Esophagus (tissue), 2 donors: ENCODE data around the gene MRPL2. TPM values are rescaled to one million over a fixed set of nuclear protein-coding genes. Genes with fewer than 3 reads are reported as not detected.

Experiments used
- H3K27ac ChIP-seq, 2 donors: one replicate each; pipeline ENCODE4 v1.5.1; 2013; ENCODE audit warnings: low read depth in 2 of 2, mild to moderate bottlenecking in 2 of 2, inconsistent platforms in 1 of 2, low read length in 1 of 2, moderate library complexity in 1 of 2
- H3K27me3 ChIP-seq, 2 donors: one replicate each; pipeline ENCODE4 v1.6.1; 2013; ENCODE audit warnings: low read length in 2 of 2, control low read depth in 1 of 2, mild to moderate bottlenecking in 1 of 2; ENCODE audit not compliant: insufficient read depth in 2 of 2, control insufficient read depth in 1 of 2
- H3K36me3 ChIP-seq, 2 donors: one replicate each; pipeline ENCODE4 v1.6.1; 2013; ENCODE audit warnings: low read length in 1 of 2; ENCODE audit not compliant: control insufficient read depth in 2 of 2, insufficient read depth in 2 of 2
- H3K4me1 ChIP-seq, 2 donors: one replicate each; pipeline ENCODE4 v1.6.1; 2013; ENCODE audit warnings: low read length in 1 of 2; ENCODE audit not compliant: control insufficient read depth in 2 of 2, insufficient read depth in 2 of 2
- H3K4me3 ChIP-seq, 2 donors: one replicate each; pipeline ENCODE4 v1.5.1; 2013; ENCODE audit warnings: low read length in 2 of 2, mild to moderate bottlenecking in 2 of 2, low read depth in 1 of 2, moderate library complexity in 1 of 2
- H3K9me3 ChIP-seq, 2 donors: one replicate each; pipeline ENCODE4 v1.6.1; 2013; ENCODE audit warnings: mild to moderate bottlenecking in 2 of 2, low read depth in 1 of 2, low read length in 1 of 2, moderate library complexity in 1 of 2; ENCODE audit not compliant: control insufficient read depth in 2 of 2, insufficient read depth in 1 of 2
- WGBS, 2 donors: extraction: QIAGEN DNeasy Blood & Tissue Kit; methylation state at CpG; one replicate each; pipeline ENCODE4 v1.1.7; 2013; 5-methylcytosine and 5-hydroxymethylcytosine counted together
- polyA plus RNA-seq, 2 donors: library from polyadenylated mRNA; stranded (reverse); fragments of 200-250 nt; gene quantifications; one replicate each; pipeline ENCODE4 v1.2.3, GENCODE V29; 2013
- donor health status: healthy with polysubstance abuse.
- donor health status: Bipolar disorder and iron deficiency.

MRPL2 gene
- polyA plus RNA-seq, 2 donors, result 48.9 to 54.6 TPM

DNA sequence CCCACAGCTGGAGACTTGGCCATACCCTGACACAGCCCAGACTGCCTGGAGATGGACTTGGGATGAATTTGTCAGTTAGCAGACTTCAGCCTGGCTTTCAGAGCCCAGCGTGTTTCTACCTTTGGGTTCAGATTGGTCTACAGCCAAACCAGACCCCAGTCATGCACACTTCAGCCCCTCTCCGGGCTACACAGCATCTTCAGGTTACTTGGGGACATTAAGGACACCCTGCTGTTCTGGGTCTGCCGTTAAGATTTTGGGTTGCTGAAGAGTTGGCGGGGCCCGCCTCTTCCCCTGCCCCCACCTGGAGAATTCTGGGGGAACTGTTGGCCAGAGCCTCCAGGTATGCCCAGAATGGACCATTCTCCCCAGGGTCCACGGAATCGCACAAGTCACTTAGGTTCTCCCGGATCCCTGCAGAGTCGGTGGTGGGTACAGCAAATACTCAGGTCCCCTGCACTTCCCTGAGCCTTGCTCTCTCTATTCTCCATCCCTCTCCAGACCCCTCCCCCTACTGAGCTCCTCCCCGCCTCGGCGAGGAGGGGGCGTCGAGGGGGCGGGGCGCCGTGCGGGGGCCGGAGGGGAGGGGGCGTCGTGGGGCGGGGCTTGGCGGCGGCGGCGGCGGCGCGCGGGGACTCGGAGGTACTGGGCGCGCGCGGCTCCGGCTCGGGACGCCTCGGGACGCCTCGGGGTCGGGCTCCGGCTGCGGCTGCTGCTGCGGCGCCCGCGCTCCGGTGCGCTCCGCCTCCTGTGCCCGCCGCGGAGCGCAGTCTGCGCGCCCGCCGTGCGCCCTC lies 16.6 kb upstream of the MRPL2 start, which contains the start of gene PTK7:
Gene PTK7, plus strand, starts transcription at position 645 of the 794 bp plus-strand sequence. CDS start 175 bp downstream, outside the sequence.
- no peaks in the 10 kb centered on the region for H3K9me3 ChIP-seq
- peak within 1 kb of the TSS; percentile 60 to 65 for H3K27ac ChIP-seq
- peak within 1 kb of the TSS; percentile 65 to 86 for H3K4me3 ChIP-seq
- 4 to 10% methylated on average over 23 to 60 of the region's 60 CpGs for whole genome bisulfite sequencing, 2 donors
- no peaks in the 10 kb centered on the region for H3K27me3 ChIP-seq
- peaks cover 0 to 9% of the 10 kb centered on the region in 2 donors for H3K4me1 ChIP-seq
- H3K36me3 ChIP-seq, result peaks cover 2 to 9% of the 10 kb centered on the region in 2 donors

DNA sequence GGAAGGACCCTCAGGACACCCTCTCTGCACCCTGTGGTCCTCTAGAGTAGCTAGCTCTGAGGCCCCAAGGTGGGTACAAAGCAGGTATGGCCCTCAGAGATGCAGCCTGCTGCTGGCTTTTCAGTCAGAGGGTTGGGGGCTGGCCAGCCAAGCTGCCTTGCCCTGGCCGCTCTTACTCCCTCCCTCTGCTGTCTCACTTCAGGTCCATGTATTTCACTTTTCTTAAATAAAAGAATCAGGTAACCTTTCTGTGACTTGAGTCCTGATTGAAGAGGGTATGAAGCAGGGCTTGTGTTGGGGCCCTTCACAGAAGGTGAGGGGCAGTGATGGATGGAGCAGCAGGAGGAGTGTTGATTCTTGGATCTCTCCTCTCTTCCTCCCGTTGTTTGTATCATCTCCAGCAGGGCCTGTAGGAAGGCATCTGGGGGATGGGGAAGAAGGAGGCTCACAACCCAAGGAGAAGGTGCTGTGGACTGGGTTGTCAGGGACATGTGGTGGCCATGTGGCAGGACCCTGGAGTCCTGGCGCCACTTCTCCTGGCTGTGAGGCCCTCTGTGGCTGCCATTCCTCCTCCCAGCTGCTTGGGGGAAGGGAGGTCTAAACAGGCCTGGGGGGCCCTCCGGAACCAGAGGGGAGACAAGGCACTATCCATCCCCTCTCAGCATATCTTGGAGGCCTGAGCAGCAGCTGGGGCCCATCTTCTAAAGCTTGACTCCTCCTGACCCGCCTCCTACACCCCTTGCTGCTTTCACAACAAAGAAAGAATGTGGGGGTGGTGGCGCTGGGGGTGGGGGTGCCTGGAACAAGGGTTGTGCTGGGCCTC lies 15.8 kb upstream of the MRPL2 start:
- Histone ChIP-seq H3K9me3 (no peaks in the 10 kb centered on the region), H3K36me3 (peaks cover 2 to 9% of the 10 kb centered on the region in 2 donors), H3K4me1 (peaks cover 0 to 9% of the 10 kb centered on the region in 2 donors), H3K27me3 (no peaks in the 10 kb centered on the region), H3K4me3 (no peak overlapping the region), H3K27ac (peak overlapping the region; percentile 60 to 62)
- WGBS, 2 donors, result 73% methylated on average over 5 to 6 of the region's 6 CpGs

DNA sequence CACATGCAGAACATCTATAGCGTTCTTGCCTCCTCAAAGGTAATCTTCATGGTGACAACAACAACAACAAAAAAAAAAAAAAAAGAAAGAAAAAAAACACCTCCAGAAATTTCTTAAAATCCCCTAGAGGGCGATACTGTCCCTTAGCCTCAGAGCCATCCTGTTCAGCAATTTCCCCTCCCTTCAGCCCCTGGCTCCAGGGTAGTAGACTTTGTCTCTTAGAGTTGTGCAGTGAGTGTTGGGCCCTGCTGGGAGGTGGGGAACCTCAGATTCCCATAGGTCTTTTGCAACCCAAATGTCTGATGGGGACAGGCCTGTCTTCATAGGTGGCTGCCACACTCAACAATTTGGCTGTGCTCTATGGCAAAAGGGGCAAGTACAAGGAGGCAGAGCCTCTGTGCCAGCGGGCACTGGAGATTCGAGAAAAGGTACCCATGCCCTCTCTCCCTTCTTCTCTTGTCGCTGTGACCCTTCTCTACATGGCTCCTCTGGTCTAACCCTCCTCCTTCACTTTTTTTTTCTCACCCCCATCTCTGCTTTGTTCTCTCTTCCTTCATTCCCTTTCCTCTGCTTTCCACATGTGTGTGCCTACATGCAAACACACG lies 10.9 kb upstream of the MRPL2 start:
- 56 to 60% methylated on average over 6 of the region's 6 CpGs for WGBS, 2 donors
- Histone ChIP-seq H3K9me3 (no peaks in the 10 kb centered on the region), H3K4me1 (no peaks in the 10 kb centered on the region), H3K36me3 (peaks cover 2 to 16% of the 10 kb centered on the region in 2 donors), H3K27ac (no peak overlapping the region), H3K27me3 (no peaks in the 10 kb centered on the region), H3K4me3 (no peak overlapping the region)

GRCh38 chr6:43062818-43063217 lies 3.6 kb upstream of the MRPL2 start:
- Histone ChIP-seq H3K4me3 (no peak overlapping the region), H3K27ac (no peak overlapping the region), H3K27me3 (no peaks in the 10 kb centered on the region), H3K4me1 (peaks cover 0 to 2% of the 10 kb centered on the region in 2 donors), H3K9me3 (no peaks in the 10 kb centered on the region), H3K36me3 (peaks cover 0 to 16% of the 10 kb centered on the region in 2 donors)
- 90 to 91% methylated on average over 12 of the region's 12 CpGs for WGBS, 2 donors

DNA sequence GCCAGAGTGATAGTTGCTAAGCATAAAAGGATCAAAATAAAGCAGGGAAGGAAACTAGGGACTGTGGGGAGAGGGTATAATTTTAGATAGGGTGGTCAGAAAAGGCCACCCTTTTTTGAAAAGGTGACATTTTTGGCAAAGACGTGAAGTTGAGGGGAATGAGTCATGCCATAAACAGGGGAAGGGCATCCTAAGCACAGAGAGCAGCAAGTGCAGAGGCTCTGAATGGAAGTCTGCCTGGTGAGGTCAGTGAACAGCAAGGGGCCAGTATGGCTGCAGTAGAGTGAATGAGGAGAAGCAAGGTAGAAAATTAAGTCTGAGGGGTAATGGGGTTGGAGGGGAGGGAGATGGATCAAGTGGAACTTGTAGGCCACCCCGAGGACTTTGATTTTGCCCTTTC lies 2.6 kb upstream of the MRPL2 start:
- no peak overlapping the region for H3K27ac ChIP-seq
- H3K27me3 ChIP-seq, result no peaks in the 10 kb centered on the region
- no peaks in the 10 kb centered on the region for H3K9me3 ChIP-seq
- peaks cover 0 to 16% of the 10 kb centered on the region in 2 donors for H3K36me3 ChIP-seq
- WGBS, 2 donors, result 69 to 73% methylated on average over 2 of the region's 2 CpGs
- H3K4me1 ChIP-seq, result peaks cover 0 to 2% of the 10 kb centered on the region in 2 donors
- H3K4me3 ChIP-seq, result no peak overlapping the region

- 75 to 85% methylated on average over 12 of the region's 12 CpGs for WGBS, 2 donors
- Histone ChIP-seq H3K4me1 (peaks cover 0 to 2% of the 10 kb centered on the region in 2 donors), H3K9me3 (no peaks in the 10 kb centered on the region), H3K27me3 (no peaks in the 10 kb centered on the region), H3K4me3 (no peak overlapping the region), H3K36me3 (peaks cover 0 to 15% of the 10 kb centered on the region in 2 donors), H3K27ac (no peak overlapping the region)
Measured at GRCh38 chr6:43060755-43061633, 1.8 kb upstream of the MRPL2 start.

DNA sequence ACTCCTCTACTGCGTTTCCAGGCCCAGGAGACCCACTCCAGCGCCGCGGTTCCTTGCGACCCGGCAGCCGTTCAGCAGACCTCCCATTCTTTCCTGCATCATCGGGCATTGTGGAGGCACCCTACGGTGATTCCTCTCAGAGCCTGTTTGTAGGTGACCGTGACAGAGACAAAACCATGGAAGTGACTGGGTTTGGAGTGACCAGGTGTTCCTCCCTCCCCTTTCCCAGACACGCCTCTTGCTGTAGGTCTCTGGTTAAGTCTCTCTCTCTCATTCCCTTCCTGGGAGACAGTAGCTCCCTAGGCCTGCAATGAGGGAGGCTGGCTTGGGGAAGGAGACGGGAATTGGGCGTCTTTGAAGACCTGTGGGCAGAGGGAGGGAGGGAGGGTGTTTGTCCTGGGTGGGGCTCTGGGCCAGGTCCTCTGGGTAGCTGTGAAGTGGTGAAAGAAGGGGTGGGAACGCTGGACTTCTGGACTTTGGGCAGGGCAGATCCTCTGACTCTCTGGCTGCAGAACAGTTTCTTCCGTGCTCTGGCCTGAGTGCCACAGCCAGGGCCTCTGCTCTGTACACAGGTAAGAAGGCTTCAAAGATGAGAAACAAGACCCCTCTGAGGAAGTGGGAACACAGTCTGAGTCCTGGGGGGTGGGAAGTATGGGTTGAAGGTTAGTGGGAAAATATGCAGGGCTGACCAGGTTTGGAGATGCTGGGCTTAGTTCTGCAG lies 960 bp upstream of the MRPL2 start:
- Histone ChIP-seq H3K4me1 (peaks cover 0 to 2% of the 10 kb centered on the region in 2 donors), H3K36me3 (peaks cover 0 to 19% of the 10 kb centered on the region in 2 donors), H3K27me3 (no peaks in the 10 kb centered on the region), H3K27ac (peak overlapping the region; percentile 85 to 90), H3K9me3 (no peaks in the 10 kb centered on the region), H3K4me3 (peak overlapping the region; percentile 71 to 98)
- WGBS, 2 donors, result 9% methylated on average over 15 of the region's 15 CpGs

DNA sequence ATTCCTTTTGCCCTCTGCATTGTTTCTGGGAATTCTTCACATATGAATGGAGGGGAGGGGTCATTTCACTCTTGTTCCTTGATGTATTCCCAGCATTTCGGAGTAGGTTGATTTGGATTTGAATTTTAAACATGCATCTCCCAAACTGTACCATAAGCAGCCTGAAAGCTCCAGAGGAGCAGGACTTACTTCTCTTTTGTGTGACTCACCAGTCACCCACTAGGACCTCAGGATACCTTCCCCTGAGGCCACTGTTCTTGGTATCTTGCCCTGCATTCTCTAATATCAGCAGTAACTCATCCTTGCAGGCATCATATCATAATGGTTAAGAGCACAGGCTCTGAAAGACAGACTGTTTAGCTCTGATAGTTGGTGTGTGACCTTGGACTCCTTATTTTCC lies 703 bp downstream of the MRPL2 start:
- no peak overlapping the region for H3K27ac ChIP-seq
- no peaks in the 10 kb centered on the region for H3K27me3 ChIP-seq

More for the DNA sequence above, 703 bp downstream of the MRPL2 start:
- peaks cover 0 to 2% of the 10 kb centered on the region in 2 donors for H3K4me1 ChIP-seq
- no peaks in the 10 kb centered on the region for H3K9me3 ChIP-seq
- peaks cover 0 to 18% of the 10 kb centered on the region in 2 donors for H3K36me3 ChIP-seq
- 50 to 58% methylated on average over 1 of the region's 1 CpG for WGBS, 2 donors
- H3K4me3 ChIP-seq, result peak overlapping the region in 1 of 2 donors; percentile 98
